Activated T-cell treated with anti-CD3 and anti-CD28 coated beads, Interleukin-2, amount 50 U/mL, for 24 hours (primary cell): ENCODE results near the gene RIMKLB.
"Not testable (repeated sequence)": the region's sequence is repeated elsewhere in the genome, so short reads cannot be mapped to it uniquely, and the experiment has no call there.

Experiments used
- DNase-seq: peaks from one replicate; pipeline ENCODE4 v3.0.0-alpha.2; 2020
- H3K27ac Mint-ChIP-seq: 2 replicates; pipeline ENCODE4 v1.8.0; 2020; ENCODE audit warnings: mild to moderate bottlenecking, mixed read lengths
- H3K27me3 Mint-ChIP-seq: 2 replicates; pipeline ENCODE4 v1.8.0; 2020; ENCODE audit warnings: mixed read lengths
- H3K36me3 Mint-ChIP-seq: 2 replicates; pipeline ENCODE4 v1.8.0; 2020; ENCODE audit warnings: low read depth, mixed read lengths
- H3K4me1 Mint-ChIP-seq: 2 replicates; pipeline ENCODE4 v1.8.0; 2020; ENCODE audit warnings: low read depth, mixed read lengths
- H3K4me3 Mint-ChIP-seq: 2 replicates; pipeline ENCODE4 v1.8.0; 2020; ENCODE audit warnings: mild to moderate bottlenecking, moderate library complexity, mixed read lengths
- H3K9me3 Mint-ChIP-seq: 2 replicates; pipeline ENCODE4 v1.8.0; 2020; ENCODE audit warnings: mixed read lengths

Gene RIMKLB

GRCh38 chr12:8701046-8701660, 3.4 kb downstream of the RIMKLB start:
- no peak overlapping the region for H3K27ac Mint-ChIP-seq
- no peaks in the 10 kb centered on the region for H3K9me3 Mint-ChIP-seq
- H3K27me3 Mint-ChIP-seq: peaks cover 3% of the 10 kb centered on the region
- no peaks in the 10 kb centered on the region for H3K36me3 Mint-ChIP-seq
- H3K4me1 Mint-ChIP-seq: peaks cover 23% of the 10 kb centered on the region
- no peak overlapping the region for H3K4me3 Mint-ChIP-seq
- DNase-seq: no peak

GRCh38 chr12:8702159-8702558, 4.4 kb downstream of the RIMKLB start:
- Mint-ChIP-seq H3K36me3 (no peaks in the 10 kb centered on the region), H3K4me3 (no peak overlapping the region)
- no peak for DNase-seq

DNA sequence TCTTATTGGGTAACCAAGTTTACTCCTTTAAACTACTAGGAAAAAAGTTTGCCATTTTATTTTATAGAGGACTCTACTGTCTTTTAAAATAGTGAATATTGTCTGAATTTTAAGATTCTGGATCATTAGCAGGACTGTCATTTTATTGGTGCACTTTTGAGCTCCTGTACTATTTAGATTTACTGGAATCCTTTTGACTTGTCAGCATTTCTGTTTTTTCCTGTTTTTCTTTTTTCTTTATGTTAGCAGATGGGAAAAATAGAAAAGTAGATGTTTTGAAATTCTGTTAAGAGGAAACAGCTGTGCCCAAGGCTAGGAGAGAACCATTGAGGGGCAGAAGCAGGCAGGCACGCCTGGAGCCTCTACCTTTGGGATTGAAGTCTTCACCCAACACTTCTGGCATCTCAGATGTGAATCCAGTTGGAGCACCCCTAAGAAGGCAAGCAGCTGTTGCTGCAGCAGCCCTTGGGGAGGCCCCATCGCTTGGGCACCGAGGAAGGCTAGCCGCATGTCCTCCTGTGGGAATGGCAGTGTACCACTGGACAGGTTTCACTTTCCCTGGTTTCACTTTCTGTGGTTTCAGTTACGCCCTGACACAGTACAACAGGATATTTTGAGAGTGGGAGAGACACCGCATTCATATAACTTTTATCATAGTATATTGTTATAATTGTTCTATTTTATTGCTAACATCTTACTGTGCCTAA, 11.5 kb downstream of the RIMKLB start:
- no peak overlapping the region for H3K4me3 Mint-ChIP-seq
- DNase-seq: no peak

More at GRCh38 chr12:8702159-8702558, 4.4 kb downstream of the RIMKLB start:
- Mint-ChIP-seq H3K4me1 (peaks cover 16% of the 10 kb centered on the region), H3K9me3 (no peaks in the 10 kb centered on the region), H3K27me3 (no peaks in the 10 kb centered on the region), H3K27ac (no peak overlapping the region)

DNA sequence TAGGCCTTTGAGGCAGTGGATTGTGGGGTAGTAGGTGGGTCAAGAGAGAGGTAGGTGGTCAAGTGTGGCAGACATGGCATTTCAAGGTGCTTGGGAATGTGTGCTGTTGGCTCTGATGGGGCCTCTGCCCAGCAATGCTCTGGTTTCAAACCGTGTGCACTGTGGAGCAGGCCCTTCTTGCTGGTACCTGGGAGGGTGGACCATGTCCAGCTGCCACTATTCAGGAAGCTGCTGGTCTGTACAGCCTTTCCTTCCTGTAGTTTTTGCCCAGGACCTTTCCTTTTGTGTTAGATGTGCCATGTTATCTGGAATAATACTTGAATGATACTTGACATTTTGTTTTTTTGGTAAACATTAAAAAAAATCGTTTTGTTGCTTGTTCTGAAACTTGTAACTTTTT, 14.8 kb downstream of the RIMKLB start:
- H3K27me3 Mint-ChIP-seq: no peaks in the 10 kb centered on the region
- H3K9me3 Mint-ChIP-seq: no peaks in the 10 kb centered on the region
- no peak for DNase-seq
- no peak overlapping the region for H3K4me3 Mint-ChIP-seq
- H3K27ac Mint-ChIP-seq: no peak overlapping the region
- H3K4me1 Mint-ChIP-seq: peaks cover 9% of the 10 kb centered on the region
- peaks cover 12% of the 10 kb centered on the region for H3K36me3 Mint-ChIP-seq

More for the DNA sequence above, 11.5 kb downstream of the RIMKLB start:
- no peaks in the 10 kb centered on the region for H3K9me3 Mint-ChIP-seq
- no peaks in the 10 kb centered on the region for H3K36me3 Mint-ChIP-seq
- H3K4me1 Mint-ChIP-seq: peaks cover 9% of the 10 kb centered on the region
- no peak overlapping the region for H3K27ac Mint-ChIP-seq
- H3K27me3 Mint-ChIP-seq: no peaks in the 10 kb centered on the region

GRCh38 chr12:8722286-8722800, 24.6 kb downstream of the RIMKLB start:
- peaks cover 23% of the 10 kb centered on the region for H3K36me3 Mint-ChIP-seq
- no peak overlapping the region for H3K27ac Mint-ChIP-seq
- H3K27me3 Mint-ChIP-seq: no peaks in the 10 kb centered on the region
- H3K9me3 Mint-ChIP-seq: no peaks in the 10 kb centered on the region
- no peak overlapping the region for H3K4me3 Mint-ChIP-seq
- H3K4me1 Mint-ChIP-seq: peaks cover 3% of the 10 kb centered on the region
- no peak for DNase-seq

GRCh38 chr12:8734873-8735381, 37.1 kb downstream of the RIMKLB start:
- Mint-ChIP-seq H3K36me3 (peaks cover 3% of the 10 kb centered on the region), H3K4me1 (peaks cover 2% of the 10 kb centered on the region), H3K4me3 (no peak overlapping the region), H3K27ac (no peak overlapping the region), H3K9me3 (no peaks in the 10 kb centered on the region), H3K27me3 (no peaks in the 10 kb centered on the region)
- no peak for DNase-seq

GRCh38 chr12:8742501-8742900, 44.7 kb downstream of the RIMKLB start:
- H3K27me3 Mint-ChIP-seq: no peaks in the 10 kb centered on the region
- no peak overlapping the region for H3K27ac Mint-ChIP-seq
- H3K4me1 Mint-ChIP-seq: peaks cover 2% of the 10 kb centered on the region
- H3K4me3 Mint-ChIP-seq: no peak overlapping the region
- H3K36me3 Mint-ChIP-seq: peaks cover 15% of the 10 kb centered on the region
- no peak for DNase-seq
- no peaks in the 10 kb centered on the region for H3K9me3 Mint-ChIP-seq

GRCh38 chr12:8743121-8743520, 45.3 kb downstream of the RIMKLB start:
- H3K9me3 Mint-ChIP-seq, H3K4me1 Mint-ChIP-seq, H3K4me3 Mint-ChIP-seq, H3K27ac Mint-ChIP-seq, H3K27me3 Mint-ChIP-seq, DNase-seq: not testable (repeated sequence)
- peaks cover 15% of the 10 kb centered on the region for H3K36me3 Mint-ChIP-seq

GRCh38 chr12:8745631-8746030, 47.8 kb downstream of the RIMKLB start:
- DNase-seq, H3K9me3 Mint-ChIP-seq, H3K27me3 Mint-ChIP-seq, H3K27ac Mint-ChIP-seq, H3K4me3 Mint-ChIP-seq, H3K4me1 Mint-ChIP-seq: not testable (repeated sequence)
- H3K36me3 Mint-ChIP-seq: peaks cover 13% of the 10 kb centered on the region

- H3K27me3 Mint-ChIP-seq: no peaks in the 10 kb centered on the region
Observed at GRCh38 chr12:8746046-8746445, 48.3 kb downstream of the RIMKLB start.

DNA sequence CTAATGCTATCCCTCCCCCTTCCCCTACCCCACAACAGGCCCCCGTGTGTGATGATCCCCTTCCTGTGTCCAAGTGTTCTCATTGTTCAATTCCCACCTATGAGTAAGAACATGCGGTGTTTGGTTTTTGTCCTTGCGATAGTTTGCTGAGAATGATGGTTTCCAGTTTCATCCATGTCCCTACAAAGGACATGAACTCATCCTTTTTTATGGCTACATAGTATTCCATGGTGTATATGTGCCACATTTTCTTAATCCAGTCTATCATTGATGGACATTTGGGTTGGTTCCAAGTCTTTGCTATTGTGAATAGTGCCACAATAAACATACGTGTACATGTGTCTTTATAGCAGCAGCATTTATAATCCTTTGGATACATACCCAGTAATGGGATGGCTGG, 62.3 kb downstream of the RIMKLB start:
- H3K36me3 Mint-ChIP-seq: peaks cover 35% of the 10 kb centered on the region
- not testable (repeated sequence) for H3K27ac Mint-ChIP-seq, H3K4me1 Mint-ChIP-seq, H3K9me3 Mint-ChIP-seq, H3K4me3 Mint-ChIP-seq, H3K27me3 Mint-ChIP-seq, DNase-seq

More at GRCh38 chr12:8746046-8746445, 48.3 kb downstream of the RIMKLB start:
- no peaks in the 10 kb centered on the region for H3K4me1 Mint-ChIP-seq
- DNase-seq: no peak
- H3K9me3 Mint-ChIP-seq: no peaks in the 10 kb centered on the region
- H3K4me3 Mint-ChIP-seq: no peak overlapping the region
- H3K36me3 Mint-ChIP-seq: peaks cover 16% of the 10 kb centered on the region
- no peak overlapping the region for H3K27ac Mint-ChIP-seq

GRCh38 chr12:8762701-8763100, 64.9 kb downstream of the RIMKLB start:
- H3K4me3 Mint-ChIP-seq, H3K4me1 Mint-ChIP-seq, H3K27me3 Mint-ChIP-seq, H3K27ac Mint-ChIP-seq, H3K9me3 Mint-ChIP-seq, DNase-seq: not testable (repeated sequence)
- H3K36me3 Mint-ChIP-seq: peaks cover 26% of the 10 kb centered on the region

DNA sequence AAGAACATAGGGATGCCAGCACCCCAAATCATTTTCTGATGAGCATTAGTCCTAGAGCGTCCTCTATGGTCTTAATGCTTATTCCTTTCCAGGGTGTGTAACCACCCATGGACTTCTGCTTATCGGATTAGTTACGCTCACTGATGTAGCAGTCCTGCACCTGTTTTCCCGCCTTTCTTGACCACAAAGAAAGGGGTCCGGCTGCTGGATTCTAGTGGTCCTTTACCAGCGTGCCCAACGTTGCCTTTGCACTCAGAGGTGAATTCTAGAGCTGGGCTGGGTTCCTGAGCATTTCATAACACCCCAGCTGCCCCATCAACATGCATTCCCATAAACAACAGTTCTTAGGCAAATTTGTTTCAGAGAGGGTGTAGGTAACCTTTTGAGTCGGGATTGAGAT, 68.3 kb downstream of the RIMKLB start:
- H3K4me3 Mint-ChIP-seq, H3K27me3 Mint-ChIP-seq, H3K9me3 Mint-ChIP-seq, DNase-seq, H3K4me1 Mint-ChIP-seq, H3K27ac Mint-ChIP-seq, H3K36me3 Mint-ChIP-seq: not testable (repeated sequence)

GRCh38 chr12:8770499-8770898, 72.7 kb downstream of the RIMKLB start:
- Mint-ChIP-seq H3K36me3 (peaks cover 26% of the 10 kb centered on the region), H3K9me3 (no peaks in the 10 kb centered on the region), H3K4me3 (no peak overlapping the region), H3K4me1 (no peaks in the 10 kb centered on the region), H3K27ac (no peak overlapping the region), H3K27me3 (no peaks in the 10 kb centered on the region)
- DNase-seq: no peak

GRCh38 chr12:8771072-8771471, 73.3 kb downstream of the RIMKLB start:
- no peak overlapping the region for H3K27ac Mint-ChIP-seq
- H3K36me3 Mint-ChIP-seq: peaks cover 26% of the 10 kb centered on the region
- no peaks in the 10 kb centered on the region for H3K9me3 Mint-ChIP-seq
- H3K4me1 Mint-ChIP-seq: no peaks in the 10 kb centered on the region
- H3K27me3 Mint-ChIP-seq: no peaks in the 10 kb centered on the region
- no peak overlapping the region for H3K4me3 Mint-ChIP-seq
- DNase-seq: no peak
